HCT116 (cell line): Measurements from ENCODE around the gene CRISPLD2. TPM values are rescaled to one million over a fixed set of nuclear protein-coding genes. Genes with fewer than 3 reads are reported as not detected.

Source experiments
- ATAC-seq: fragments of 200-7000 bp; cut with Tn5 transposase; 2 replicates; pipeline ENCODE4 v1.9.1; 2020; ENCODE audit warnings: mild to moderate bottlenecking, moderate library complexity
- BruUV-seq: library from RNA; stranded (reverse); fragments of 400-500 nt; replicated peaks from 2 replicates; lab custom pipeline; 2021; lab: Mats Ljungman, UMichigan
- CTCF ChIA-PET: fragments of 300-600 bp; sonication (Branson Sonifier 250); formaldehyde crosslinking; loops from one replicate; lab custom pipeline; 2021; ENCODE audit warnings: antibody characterized with exemption; lab: Charles Lee
- POLR2A ChIA-PET: fragments of 300-600, 350-600 bp; sonication (Branson Sonifier 250); formaldehyde crosslinking; loops from one replicate; lab custom pipeline; 2021; ENCODE audit warnings: antibody characterized with exemption; lab: Charles Lee
- RAD21 ChIA-PET, 2 experiments: fragments of 300-600 bp; sonication (Branson Sonifier 250); formaldehyde crosslinking; loops; one replicate each; lab custom pipeline; 2023; ENCODE audit warnings: low total read pairs in 2 of 2; ENCODE audit not compliant: uncharacterized antibody in 2 of 2, unreplicated experiment in 2 of 2, low non-redundant PET in 1 of 2; lab: Charles Lee
- DNase-seq: peaks from one replicate; pipeline ENCODE4 v3.0.0-alpha.2; 2010; ENCODE audit warnings: low read depth, low spot score
- H2AFZ ChIP-seq: fragments of 200-600 bp; shearing (Covaris generic), sonication (generic); 2 replicates; pipeline ENCODE4 v1.6.1; 2017; ENCODE audit warnings: low read depth, mixed run types, mixed read lengths, antibody characterized with exemption, low read length; ENCODE audit not compliant: poor library complexity, severe bottlenecking
- H3K27ac ChIP-seq: 2 replicates; pipeline ENCODE4 v1.5.1; 2012; ENCODE audit warnings: low read depth, low read length
- H3K27me3 ChIP-seq: fragments of 200-600 bp; sonication (generic); 2 replicates; pipeline ENCODE4 v1.6.1; 2016; ENCODE audit warnings: mixed run types, low read length, mixed read lengths; ENCODE audit not compliant: insufficient read depth
- H3K36me3 ChIP-seq, 2 experiments: fragments of 200-500 bp in 1 of 2; fragments of 200-600 bp in 1 of 2; sonication (Bioruptor generic) in 1 of 2; sonication (generic) in 1 of 2; 2 replicates each; pipeline versions ENCODE4 v1.5.1 to v1.6.1; 2014 to 2016; ENCODE audit warnings: low read length in 2 of 2, inconsistent platforms in 1 of 2, mixed read lengths in 1 of 2, mixed run types in 1 of 2; ENCODE audit not compliant: insufficient read depth in 2 of 2, control insufficient read depth in 1 of 2
- H3K4me1 ChIP-seq, 2 experiments: fragments of 200-600 bp in 1 of 2; sonication (generic) in 1 of 2; 2 replicates each; pipeline versions ENCODE4 v1.5.1 to v1.6.1; 2012 to 2017; ENCODE audit warnings: low read length in 2 of 2, inconsistent platforms in 1 of 2, mild to moderate bottlenecking in 1 of 2, mixed read lengths in 1 of 2, mixed run types in 1 of 2, moderate library complexity in 1 of 2; ENCODE audit not compliant: insufficient read depth in 2 of 2, control insufficient read depth in 1 of 2
- H3K4me2 ChIP-seq: fragments of 200-600 bp; sonication (generic); 2 replicates; pipeline ENCODE4 v1.6.1; 2017; ENCODE audit warnings: mixed run types, low read length, mixed read lengths
- H3K4me3 ChIP-seq, 2 experiments: fragments of 200-600 bp in 1 of 2; sonication (generic) in 1 of 2; replicated peaks in 1 of 2; 2 replicates each; pipeline ENCODE4 v1.5.1; 2011 to 2016; ENCODE audit warnings: low read length in 2 of 2, control low read depth in 1 of 2, low read depth in 1 of 2, mild to moderate bottlenecking in 1 of 2, mixed read lengths in 1 of 2, mixed run types in 1 of 2
- H3K79me2 ChIP-seq: fragments of 200-600 bp; sonication (generic); 2 replicates; pipeline ENCODE4 v1.6.1; 2017; ENCODE audit warnings: mild to moderate bottlenecking, mixed run types, low read length, moderate library complexity, mixed read lengths; ENCODE audit not compliant: insufficient read depth
- H3K9ac ChIP-seq: fragments of 200-600 bp; sonication (generic); 2 replicates; pipeline ENCODE4 v1.6.1; 2016; ENCODE audit warnings: low read length, mixed read lengths
- H3K9me2 ChIP-seq: fragments of 200-600 bp; sonication (generic), shearing (Covaris generic); 2 replicates; pipeline ENCODE4 v1.6.1; 2017; ENCODE audit warnings: mixed run types, mild to moderate bottlenecking, moderate library complexity; ENCODE audit not compliant: insufficient read depth
- H3K9me3 ChIP-seq, 2 experiments: fragments of 200-500 bp in 1 of 2; fragments of 200-600 bp in 1 of 2; sonication (Bioruptor generic) in 1 of 2; sonication (generic) in 1 of 2; 2 replicates each; pipeline ENCODE4 v1.6.1; 2014 to 2017; ENCODE audit warnings: low read length in 2 of 2, mixed read lengths in 2 of 2, inconsistent platforms in 1 of 2, low read depth in 1 of 2, mild to moderate bottlenecking in 1 of 2, mixed run types in 1 of 2, moderate library complexity in 1 of 2; ENCODE audit not compliant: control insufficient read depth in 1 of 2, insufficient read depth in 1 of 2
- H4K20me1 ChIP-seq: fragments of 200-600 bp; sonication (generic), shearing (Covaris generic); 2 replicates; pipeline ENCODE4 v1.6.1; 2017; ENCODE audit warnings: mixed run types, mild to moderate bottlenecking, moderate library complexity; ENCODE audit not compliant: insufficient read depth
- CEBPB ChIP-seq: IDR thresholded peaks from 2 replicates; pipeline ENCODE4 v1.6.1; 2012; ENCODE audit warnings: low read depth
- CTCF ChIP-seq, 3 experiments: fragments of 200-600 bp in 1 of 3; sonication (generic) in 1 of 3; IDR thresholded peaks in 2 of 3; conservative IDR thresholded peaks in 1 of 3; 2 replicates each; pipeline ENCODE4 v1.5.1; 2012 to 2017; ENCODE audit warnings: low read depth in 2 of 3, low read length in 2 of 3, antibody characterized with exemption in 1 of 3, borderline replicate concordance in 1 of 3, control low read depth in 1 of 3, mild to moderate bottlenecking in 1 of 3, mixed read lengths in 1 of 3, mixed run types in 1 of 3, moderate library complexity in 1 of 3; ENCODE audit not compliant: insufficient read depth in 1 of 3
- EGR1 ChIP-seq: IDR thresholded peaks from 2 replicates; pipeline ENCODE4 v1.6.1; 2012; ENCODE audit warnings: low read depth
- EZH2phosphoT487 ChIP-seq: fragments of 200-600 bp; IDR thresholded peaks from 2 replicates; pipeline ENCODE4 v1.6.1; 2018; ENCODE audit warnings: antibody characterized with exemption, borderline replicate concordance
- SP1 ChIP-seq: IDR thresholded peaks from 2 replicates; pipeline ENCODE4 v1.6.1; 2012; ENCODE audit warnings: low read depth
- SRF ChIP-seq: IDR thresholded peaks from 2 replicates; pipeline ENCODE4 v1.6.1; 2012; ENCODE audit warnings: low read depth
- YY1 ChIP-seq: IDR thresholded peaks from 2 replicates; pipeline ENCODE4 v1.6.1; 2011; ENCODE audit warnings: low read length, low read depth, moderate library complexity, mild to moderate bottlenecking; ENCODE audit not compliant: insufficient replicate concordance; ENCODE audit errors: extremely low read depth
- ZBTB33 ChIP-seq: IDR thresholded peaks from 2 replicates; pipeline ENCODE4 v1.6.1; 2011; ENCODE audit warnings: mild to moderate bottlenecking, low read length, moderate library complexity; ENCODE audit not compliant: insufficient replicate concordance; ENCODE audit errors: extremely low read depth
- intact Hi-C: fragments of 100-400 bp; cut with micrococcal nuclease; formaldehyde crosslinking; loops from 2 replicates; pipeline ENCODE4 v1.10.0; 2022
- total RNA-seq: library from RNA; stranded (reverse); gene quantifications from one replicate; pipeline ENCODE4 v1.2.1, GENCODE V29; 2021; ENCODE audit not compliant: unreplicated experiment
- TF ChIP-seq, protein P1 (sequence below): IDR thresholded peaks from 2 replicates; pipeline ENCODE4 v1.6.1; 2012; ENCODE audit warnings: low read depth
- TF ChIP-seq, protein P2 (sequence below): IDR thresholded peaks from 2 replicates; pipeline ENCODE4 v1.6.1; 2012

CRISPLD2 gene
- total RNA-seq, 1 experiment from 2014 or later: 4.6 TPM

- ChIA-PET RAD21 (interaction anchor here in 1 of 2 experiments (1.3 kb wide), 1 partner anchor 13 kb away, joined by 3 read pairs; the partner anchor contains the start of gene CRISPLD2), CTCF (no interaction called here), POLR2A (interaction anchor here (2.8 kb wide), 1 partner anchor 12 kb away, joined by 12 read pairs; the partner anchor contains the start of gene CRISPLD2)
- H3K27me3 ChIP-seq: no peaks in the 10 kb centered on the region
- TF ChIP-seq EZH2phosphoT487: no peak
- TF ChIP-seq EGR1: no peak
- H3K27ac ChIP-seq: no peak overlapping the region
- H3K4me3 ChIP-seq: no peak overlapping the region
- no peaks in the 10 kb centered on the region for H3K9me3 ChIP-seq
- H3K9me2 ChIP-seq: no peaks in the 10 kb centered on the region
- intact Hi-C loops: no loop called here
- H3K79me2 ChIP-seq: no peaks in the 10 kb centered on the region
- BruUV-seq: no TSS peak
- peaks cover 7 to 27% of the 10 kb centered on the region in 2 experiments for H3K4me1 ChIP-seq
- no peak overlapping the region for H3K9ac ChIP-seq
- no peaks in the 10 kb centered on the region for H3K36me3 ChIP-seq
- no peak overlapping the region for H2AFZ ChIP-seq
- H4K20me1 ChIP-seq: no peaks in the 10 kb centered on the region
- DNase-seq (no peak), ATAC-seq (no peak)
- H3K4me2 ChIP-seq: no peak overlapping the region
Observed at GRCh38 chr16:84832488-84833143, 12.8 kb downstream of the CRISPLD2 start.

DNA sequence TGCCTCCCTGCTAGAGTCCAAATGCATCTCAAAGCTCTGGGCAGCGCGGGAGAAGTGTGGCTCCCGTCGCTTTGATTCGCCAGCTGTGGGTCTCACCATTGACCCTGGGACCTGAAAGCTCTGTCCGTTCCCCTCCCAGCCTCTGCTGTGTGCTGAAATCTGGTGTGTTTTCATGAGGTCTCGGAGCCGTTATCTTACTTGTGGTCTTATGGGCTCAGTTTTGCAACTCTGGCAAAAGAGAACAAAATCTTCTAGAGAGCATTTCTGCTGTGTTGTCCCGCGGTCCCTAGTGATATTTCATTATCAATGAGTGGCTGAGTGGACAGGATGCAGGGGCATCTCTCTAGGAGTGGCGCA, 13.3 kb downstream of the CRISPLD2 start:
- ChIA-PET POLR2A (interaction anchor here (2.8 kb wide), 1 partner anchor 13 kb away, joined by 12 read pairs; the partner anchor contains the start of gene CRISPLD2), CTCF (no interaction called here), RAD21 (interaction anchor here in 1 of 2 experiments (1.3 kb wide), 1 partner anchor 13 kb away, joined by 3 read pairs; the partner anchor contains the start of gene CRISPLD2)
- Histone ChIP-seq H3K9me2 (no peaks in the 10 kb centered on the region), H3K4me1 (peaks cover 12 to 32% of the 10 kb centered on the region in 2 experiments), H3K9me3 (no peaks in the 10 kb centered on the region), H3K4me2 (no peak overlapping the region), H4K20me1 (no peaks in the 10 kb centered on the region), H3K9ac (no peak overlapping the region), H3K36me3 (no peaks in the 10 kb centered on the region), H3K4me3 (no peak overlapping the region), H3K27me3 (no peaks in the 10 kb centered on the region), H2AFZ (no peak overlapping the region), H3K27ac (no peak overlapping the region), H3K79me2 (no peaks in the 10 kb centered on the region)
- DNase-seq (no peak), ATAC-seq (no peak)
- no TSS peak for BruUV-seq
- intact Hi-C loops: no loop called here
- TF ChIP-seq CTCF (IDR thresholded peaks at IDR 0.05 in 2 of 3, conservative IDR thresholded peaks at IDR 0.05 in 1 of 3; ENCODE audit: borderline replicate concordance in 1 of 3, insufficient read depth in 1 of 3, low read depth in 2 of 3, low read length in 2 of 3) (no peak), YY1 (no peak), SP1 (no peak), CEBPB (no peak), ZBTB33 (no peak), SRF (no peak)
- TF ChIP-seq, protein P1, sequence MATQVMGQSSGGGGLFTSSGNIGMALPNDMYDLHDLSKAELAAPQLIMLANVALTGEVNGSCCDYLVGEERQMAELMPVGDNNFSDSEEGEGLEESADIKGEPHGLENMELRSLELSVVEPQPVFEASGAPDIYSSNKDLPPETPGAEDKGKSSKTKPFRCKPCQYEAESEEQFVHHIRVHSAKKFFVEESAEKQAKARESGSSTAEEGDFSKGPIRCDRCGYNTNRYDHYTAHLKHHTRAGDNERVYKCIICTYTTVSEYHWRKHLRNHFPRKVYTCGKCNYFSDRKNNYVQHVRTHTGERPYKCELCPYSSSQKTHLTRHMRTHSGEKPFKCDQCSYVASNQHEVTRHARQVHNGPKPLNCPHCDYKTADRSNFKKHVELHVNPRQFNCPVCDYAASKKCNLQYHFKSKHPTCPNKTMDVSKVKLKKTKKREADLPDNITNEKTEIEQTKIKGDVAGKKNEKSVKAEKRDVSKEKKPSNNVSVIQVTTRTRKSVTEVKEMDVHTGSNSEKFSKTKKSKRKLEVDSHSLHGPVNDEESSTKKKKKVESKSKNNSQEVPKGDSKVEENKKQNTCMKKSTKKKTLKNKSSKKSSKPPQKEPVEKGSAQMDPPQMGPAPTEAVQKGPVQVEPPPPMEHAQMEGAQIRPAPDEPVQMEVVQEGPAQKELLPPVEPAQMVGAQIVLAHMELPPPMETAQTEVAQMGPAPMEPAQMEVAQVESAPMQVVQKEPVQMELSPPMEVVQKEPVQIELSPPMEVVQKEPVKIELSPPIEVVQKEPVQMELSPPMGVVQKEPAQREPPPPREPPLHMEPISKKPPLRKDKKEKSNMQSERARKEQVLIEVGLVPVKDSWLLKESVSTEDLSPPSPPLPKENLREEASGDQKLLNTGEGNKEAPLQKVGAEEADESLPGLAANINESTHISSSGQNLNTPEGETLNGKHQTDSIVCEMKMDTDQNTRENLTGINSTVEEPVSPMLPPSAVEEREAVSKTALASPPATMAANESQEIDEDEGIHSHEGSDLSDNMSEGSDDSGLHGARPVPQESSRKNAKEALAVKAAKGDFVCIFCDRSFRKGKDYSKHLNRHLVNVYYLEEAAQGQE: no peak
- TF ChIP-seq, protein P2, sequence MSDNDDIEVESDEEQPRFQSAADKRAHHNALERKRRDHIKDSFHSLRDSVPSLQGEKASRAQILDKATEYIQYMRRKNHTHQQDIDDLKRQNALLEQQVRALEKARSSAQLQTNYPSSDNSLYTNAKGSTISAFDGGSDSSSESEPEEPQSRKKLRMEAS: no peak
